A549 (cell line): Measurements from ENCODE around the gene SPECC1L.

Experiments used
- CEBPB ChIP-seq, 2 experiments: fragments of >200 bp in 1 of 2; sonication (Bioruptor Twin) in 1 of 2; formaldehyde crosslinking in 1 of 2; IDR thresholded peaks; 2 replicates each; pipeline ENCODE4 v1.6.1; 2012 to 2016
- POLR2A ChIP-seq: IDR thresholded peaks from 2 replicates; pipeline ENCODE4 v1.6.1; 2012; ENCODE audit warnings: mild to moderate bottlenecking, low read length
- TF ChIP-seq, protein P1 (sequence below): fragments of 450-650 bp; IDR thresholded peaks from 2 replicates; pipeline ENCODE4 v1.6.1; 2014; ENCODE audit warnings: antibody characterized with exemption

DNA sequence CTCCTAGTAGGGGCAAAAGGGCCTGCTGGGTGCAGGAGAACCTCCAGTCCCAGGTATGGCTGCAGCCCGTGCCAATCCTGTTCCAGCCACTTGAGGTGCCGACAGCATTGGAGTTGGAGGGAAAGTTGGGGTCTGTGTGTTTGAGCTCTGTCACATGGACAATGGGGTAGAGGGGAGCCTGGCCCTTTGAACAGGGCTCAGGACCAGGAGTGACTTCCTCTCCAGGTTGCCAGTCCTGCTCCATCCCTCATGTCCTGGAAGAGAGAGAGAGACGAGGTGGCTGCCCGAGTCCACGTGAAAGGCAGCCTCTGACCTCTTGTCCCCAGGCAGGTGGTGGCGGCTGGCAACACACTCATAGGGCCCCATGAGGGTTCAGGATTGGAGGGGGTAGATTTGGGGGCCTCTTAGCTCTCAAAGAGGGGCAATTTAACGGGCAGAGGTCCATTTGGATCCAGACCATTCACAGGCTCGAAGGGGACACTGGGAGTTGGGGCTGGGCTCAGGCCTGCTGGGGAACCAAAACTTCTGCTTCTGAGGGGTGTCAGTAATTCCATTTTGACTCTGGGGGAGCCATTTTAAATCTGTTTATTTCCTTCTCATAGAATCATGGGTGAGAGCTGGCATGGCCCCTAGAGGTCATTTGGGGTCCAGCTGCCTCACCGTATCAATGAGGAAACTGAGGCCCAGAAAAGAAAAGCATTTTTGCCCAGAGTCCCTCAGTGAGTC, 160.8 kb downstream of the SPECC1L start:
- no peak for TF ChIP-seq POLR2A
- TF ChIP-seq, protein P1, sequence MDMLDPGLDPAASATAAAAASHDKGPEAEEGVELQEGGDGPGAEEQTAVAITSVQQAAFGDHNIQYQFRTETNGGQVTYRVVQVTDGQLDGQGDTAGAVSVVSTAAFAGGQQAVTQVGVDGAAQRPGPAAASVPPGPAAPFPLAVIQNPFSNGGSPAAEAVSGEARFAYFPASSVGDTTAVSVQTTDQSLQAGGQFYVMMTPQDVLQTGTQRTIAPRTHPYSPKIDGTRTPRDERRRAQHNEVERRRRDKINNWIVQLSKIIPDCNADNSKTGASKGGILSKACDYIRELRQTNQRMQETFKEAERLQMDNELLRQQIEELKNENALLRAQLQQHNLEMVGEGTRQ: no peak
- no peak for TF ChIP-seq CEBPB (IDR thresholded peaks at IDR 0.05)
